Stimulated activated CD4-positive, alpha-beta T cell treated with anti-CD3 and anti-CD28 coated beads, TNF-alpha, amount 100 ng/mL, for 4 hours (primary cell): ENCODE results near the gene NCKIPSD.
"Not testable (repeated sequence)": the region's sequence is repeated elsewhere in the genome, so short reads cannot be mapped to it uniquely, and the experiment has no call there.

Experiments
- DNase-seq, 3 experiments: peaks; one replicate each; pipeline ENCODE4 v3.0.0-alpha.2; 2020; ENCODE audit warnings: low read depth in 3 of 3

The NCKIPSD gene

DNA sequence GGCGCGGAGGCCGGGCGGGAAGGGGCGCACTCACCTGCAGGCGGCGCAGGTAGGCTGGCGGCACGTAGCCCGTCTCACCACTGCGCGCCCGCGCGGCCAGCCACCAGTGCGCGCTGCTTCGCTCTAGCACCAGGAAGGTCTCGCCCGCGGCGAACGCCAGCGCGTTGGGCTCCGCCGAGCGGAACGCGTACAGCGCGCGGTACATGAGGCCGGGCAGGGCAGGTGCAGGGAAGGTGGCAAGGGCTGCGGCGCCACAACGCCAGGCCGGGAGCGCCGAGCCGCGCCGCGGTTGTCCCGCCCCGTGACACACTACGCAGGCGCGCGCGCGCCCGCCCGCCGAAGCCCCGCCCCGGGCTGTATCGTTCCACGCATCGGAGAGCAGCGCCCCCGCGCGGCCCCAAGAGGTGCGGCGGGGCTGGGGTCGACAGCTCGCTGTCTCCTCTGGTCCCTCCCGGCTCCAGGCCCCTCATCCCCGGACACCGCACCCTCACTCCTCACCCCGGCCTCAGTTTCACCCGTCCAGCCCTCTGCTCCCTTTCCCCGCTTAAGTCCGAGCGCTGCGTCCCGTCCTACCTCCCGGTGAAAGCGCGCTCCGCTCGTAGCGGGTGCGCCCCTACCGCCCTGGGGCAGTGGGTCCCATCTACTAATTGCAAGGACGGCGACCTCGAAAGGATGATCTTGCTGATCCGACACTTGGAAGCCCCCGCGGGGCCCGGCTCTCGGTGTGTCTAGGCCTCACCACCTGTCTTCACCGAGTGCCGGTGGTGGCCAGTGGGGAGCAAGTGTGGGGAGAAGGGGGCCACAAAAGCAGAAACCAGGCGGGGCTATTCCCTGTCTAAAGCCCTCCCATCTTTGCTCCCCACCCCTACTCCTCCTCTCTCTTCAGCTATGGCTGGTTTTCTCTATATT is at the start of gene NCKIPSD:
TSS of gene NCKIPSD (minus strand) at position 313 of the 909 bp plus-strand sequence. CDS start at position 205, 108 bp downstream.
- DNase-seq, result peak; percentile 83 to 93 (median 84)

DNA sequence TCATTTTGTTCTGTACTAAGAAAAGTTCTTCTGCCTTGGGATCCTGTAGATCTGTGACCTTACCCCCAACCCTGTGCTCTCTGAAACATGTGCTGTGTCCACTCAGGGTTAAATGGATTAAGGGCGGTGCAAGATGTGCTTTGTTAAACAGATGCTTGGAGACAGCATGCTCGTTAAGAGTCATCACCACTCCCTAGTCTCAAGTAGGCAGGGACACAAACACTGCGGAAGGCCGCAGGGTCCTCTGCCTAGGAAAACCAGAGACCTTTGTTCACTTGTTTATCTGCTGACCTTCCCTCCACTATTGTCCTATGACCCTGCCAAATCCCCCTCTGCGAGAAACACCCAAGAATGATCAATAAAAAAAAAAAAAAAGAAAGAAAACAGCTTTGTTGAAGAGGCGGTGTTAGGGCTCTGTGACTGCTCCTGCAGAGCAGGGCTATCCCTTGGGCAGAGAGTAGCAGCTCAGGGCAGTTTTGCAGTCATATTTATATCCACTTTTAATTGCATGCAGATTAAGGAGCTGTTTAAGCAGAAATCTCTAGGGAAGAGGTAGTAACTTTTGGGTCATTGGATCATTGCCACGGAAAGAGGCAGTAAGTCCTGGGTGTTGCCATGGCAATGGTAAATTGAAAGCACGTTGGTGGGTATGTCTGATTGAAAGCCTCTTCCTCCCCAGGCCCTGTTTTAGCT is 49.5 kb upstream of the NCKIPSD start:
- DNase-seq, result not testable (repeated sequence)

DNA sequence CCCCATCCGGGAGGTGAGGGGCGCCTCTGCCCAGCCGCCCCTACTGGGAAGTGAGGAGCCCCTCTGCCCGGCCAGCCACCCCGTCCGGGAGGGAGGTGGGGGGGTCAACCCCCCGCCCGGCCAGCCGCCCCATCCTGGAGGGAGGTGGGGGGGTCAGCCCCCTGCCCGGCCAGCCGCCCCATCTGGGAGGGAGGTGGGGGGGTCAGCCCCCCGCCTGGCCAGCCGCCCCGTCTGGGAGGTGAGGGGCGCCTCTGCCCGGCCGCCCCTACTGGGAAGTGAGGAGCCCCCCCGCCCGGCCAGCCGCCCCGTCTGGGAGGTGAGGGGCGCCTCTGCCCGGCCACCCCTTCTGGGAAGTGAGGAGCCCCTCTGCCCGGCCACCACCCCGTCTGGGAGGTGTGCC is 48.8 kb upstream of the NCKIPSD start:
- not testable (repeated sequence) for DNase-seq

DNA sequence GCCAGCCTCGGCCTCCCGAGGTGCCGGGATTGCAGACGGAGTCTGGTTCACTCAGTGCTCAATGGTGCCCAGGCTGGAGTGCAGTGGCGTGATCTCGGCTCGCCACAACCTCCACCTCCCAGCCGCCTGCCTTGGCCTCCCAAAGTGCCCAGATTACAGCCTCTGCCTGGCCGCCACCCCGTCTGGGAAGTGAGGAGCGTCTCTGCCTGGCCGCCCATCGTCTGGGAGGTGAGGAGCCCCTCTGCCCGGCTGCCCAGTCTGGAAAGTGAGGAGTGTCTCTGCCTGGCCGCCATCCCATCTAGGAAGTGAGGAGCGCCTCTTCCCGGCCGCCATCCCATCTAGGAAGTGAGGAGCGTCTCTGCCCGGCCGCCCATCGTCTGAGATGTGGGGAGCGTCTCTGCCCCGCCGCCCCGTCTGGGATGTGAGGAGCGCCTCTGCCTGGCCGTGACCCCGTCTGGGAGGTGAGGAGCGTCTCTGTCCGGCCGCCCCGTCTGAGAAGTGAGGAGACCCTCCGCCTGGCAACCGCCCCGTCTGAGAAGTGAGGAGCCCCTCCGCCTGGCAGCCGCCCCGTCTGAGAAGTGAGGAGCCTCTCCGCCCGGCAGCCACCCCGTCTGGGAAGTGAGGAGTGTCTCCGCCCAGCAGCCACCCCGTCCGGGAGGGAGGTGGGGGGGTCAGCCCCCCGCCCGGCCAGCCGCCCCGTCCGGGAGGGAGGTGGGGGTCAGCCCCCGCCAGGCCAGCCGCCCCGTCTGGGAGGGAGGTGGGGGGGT is 48.2 kb upstream of the NCKIPSD start:
- not testable (repeated sequence) for DNase-seq

DNA sequence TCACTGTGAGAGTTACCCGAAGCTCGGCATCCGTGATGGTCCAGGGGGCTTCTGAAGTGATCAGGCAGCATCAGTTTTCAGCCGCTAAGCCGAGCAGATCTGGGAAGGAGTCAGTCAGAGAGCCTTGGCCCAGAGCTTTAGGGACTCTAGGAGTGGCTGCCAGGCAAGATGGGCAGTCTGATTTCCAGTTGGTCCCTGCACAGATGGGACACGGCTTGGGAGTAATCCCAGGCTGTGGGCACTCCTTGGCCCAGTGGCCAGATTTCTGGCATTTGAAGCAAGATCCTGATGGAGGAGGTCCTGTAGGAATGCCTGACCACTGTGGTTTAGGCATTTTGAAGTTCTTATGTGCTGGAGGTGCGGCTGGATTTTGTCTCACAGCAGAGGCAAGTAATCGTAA is 41.8 kb upstream of the NCKIPSD start:
- DNase-seq, result no peak

DNA sequence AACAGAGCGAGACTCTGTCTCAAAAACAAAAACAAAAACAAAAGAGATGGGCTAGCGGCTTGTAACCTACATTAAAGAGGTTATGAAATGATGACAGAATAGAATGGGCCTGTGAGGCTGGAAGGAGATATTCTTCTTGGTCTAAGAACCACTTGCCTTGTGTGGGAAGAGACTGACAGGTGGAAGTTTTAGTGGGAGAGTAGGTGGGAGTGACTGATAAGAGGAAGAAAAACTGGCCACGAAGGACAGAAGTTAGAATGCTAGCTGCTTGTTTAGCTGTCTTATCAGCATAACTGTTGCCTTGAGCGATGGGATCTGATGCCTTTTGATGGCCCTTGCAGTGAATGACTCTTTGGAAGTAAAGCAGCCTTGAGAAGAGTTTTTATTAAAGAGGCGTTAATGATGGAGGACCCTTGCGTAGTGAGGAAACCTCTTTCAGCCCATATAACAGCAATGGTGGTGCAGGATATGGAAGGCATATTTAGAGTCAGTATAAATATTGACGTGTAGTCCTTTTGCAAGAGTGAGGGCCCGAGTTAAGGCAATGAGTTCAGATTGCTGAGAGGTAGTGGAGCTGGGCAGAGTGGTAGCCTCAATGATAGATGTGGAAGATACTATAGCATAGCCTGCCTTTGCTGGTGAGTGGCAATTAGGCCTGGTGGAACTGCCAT is 39.6 kb upstream of the NCKIPSD start:
- DNase-seq, result not testable (repeated sequence)

DNA sequence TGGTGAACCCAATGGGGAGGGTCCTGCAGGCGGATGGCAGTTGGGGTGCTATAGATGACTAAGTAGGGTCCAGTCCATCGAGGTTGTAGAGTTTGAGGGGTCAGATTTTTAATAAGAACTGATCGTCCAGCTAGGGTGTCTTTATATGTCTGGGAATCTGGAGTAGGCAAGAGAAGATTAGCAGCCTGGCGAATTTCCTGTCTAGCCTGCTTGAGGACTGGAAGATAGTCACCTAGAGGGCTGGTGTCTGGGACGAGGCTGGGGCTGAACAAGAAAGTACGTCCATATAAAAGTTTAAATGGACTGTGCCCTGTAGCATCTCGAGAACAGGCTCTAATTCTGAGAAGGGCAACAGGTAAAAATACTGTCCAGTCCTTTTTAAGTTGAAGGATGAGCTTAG is 38.0 kb upstream of the NCKIPSD start:
- DNase-seq, result no peak

DNA sequence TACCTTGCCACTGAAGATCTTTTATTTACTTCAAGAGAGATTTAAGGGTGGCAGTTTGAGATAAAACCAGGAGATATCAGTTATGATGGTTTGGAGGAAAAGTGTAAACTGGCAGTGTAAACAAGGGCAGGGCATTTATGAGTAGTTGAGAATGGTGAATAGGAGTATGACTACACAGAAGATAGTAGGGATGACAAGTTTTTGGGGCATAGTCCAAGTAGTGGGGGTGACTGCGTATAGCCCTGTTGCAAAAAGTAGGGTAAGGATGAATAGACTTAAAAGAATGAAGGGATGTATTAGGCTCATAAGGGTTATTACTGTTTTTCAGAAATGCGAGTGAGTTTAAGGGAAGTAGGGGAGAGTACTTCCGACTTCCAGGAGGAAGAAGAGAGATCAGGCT is 37.6 kb upstream of the NCKIPSD start:
- not testable (repeated sequence) for DNase-seq

DNA sequence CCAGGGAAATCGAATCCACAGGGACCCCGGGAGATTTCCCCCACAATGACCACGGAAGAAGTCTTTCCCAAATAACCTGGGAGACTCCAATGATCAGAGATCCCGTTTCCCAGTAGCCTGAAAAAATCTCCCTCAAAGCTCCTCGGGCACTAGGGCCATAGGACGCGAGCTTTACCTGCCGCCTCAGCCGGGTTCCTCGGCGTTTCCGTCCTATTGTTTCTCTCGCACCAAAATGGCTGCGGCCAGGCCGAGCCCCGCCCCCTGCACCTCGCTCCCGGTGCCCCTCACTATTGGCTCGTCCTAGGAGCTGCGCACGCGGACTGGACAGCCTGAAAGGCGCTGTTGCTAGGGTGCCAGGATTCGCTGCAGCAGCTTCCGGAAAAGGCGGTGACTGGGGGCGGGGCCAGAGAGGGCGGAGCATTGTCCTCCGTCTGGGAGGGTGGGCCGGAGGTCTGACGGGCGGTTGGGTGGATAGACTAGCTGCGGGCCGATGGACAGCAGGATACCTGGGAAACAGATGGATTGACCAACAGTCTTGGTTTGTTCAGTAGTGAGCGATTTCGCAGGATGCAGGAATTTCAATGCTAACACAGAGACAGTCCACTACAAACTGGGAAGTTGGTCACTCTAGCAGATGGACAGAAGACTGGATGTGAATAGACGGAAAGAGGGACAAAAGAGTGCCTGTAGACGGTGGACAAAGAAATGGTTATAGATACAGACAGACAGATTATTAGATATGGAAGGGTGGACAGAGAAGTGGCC is 31.4 kb upstream of the NCKIPSD start, which contains the start of gene IP6K2:
TSS of gene IP6K2 (minus strand) at position 240 of the 765 bp plus-strand sequence. CDS start 21,930 bp downstream, outside the sequence.
- peak; percentile 96 to 98 (median 97) for DNase-seq

DNA sequence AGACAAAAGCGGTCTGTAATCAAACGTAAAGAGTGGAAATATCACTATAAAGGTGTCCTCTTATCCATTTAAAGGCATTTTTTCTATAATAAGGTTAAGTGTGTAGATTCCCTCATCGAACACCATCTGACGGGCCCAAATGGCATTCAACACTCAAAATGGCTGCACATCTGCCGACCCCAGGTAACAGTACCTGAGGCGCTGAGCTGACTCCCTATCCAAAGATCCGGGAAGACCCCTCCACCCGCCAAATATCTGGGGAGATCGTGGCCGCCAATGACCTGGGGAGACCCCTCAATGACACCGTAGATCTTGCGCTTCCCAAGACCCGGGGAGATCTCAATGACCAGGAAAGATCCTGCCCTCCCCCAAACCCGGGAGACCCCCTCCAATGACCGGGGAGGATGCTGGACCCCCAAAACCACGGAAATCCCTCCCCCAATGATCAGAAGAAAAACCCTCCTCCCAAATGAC is 30.8 kb upstream of the NCKIPSD start:
- DNase-seq, result peak in 1 of 3 experiments; percentile 14

DNA sequence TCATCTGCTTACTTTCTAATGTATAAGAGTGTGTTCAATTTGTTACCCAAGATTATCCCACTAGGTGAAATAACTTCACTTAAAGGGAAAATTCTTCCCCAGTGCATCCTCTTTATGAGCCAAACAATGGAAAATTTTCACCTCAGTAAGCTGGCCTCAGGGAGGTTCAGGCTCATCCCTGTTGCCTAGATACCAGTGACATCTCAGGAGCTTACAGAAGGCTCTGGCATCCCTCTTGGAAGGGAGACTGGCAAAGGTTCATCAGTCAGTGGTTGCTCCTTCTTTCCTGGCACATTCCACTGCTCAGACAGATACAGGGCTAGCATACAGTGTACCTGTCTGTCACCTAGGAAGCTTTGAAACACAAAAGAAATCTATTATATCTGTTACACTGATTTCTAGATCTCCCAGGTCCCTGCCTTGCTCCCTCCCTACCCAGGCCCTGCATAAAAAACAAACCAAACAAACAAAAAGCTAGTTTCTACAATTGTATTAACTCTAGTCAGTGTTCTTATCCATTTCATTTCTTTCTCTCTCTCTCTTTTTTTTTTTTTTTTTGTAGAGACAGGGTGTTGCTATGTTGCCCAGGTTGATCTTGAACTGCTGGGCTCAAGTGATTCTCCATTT is 29.6 kb upstream of the NCKIPSD start:
- no peak for DNase-seq

DNA sequence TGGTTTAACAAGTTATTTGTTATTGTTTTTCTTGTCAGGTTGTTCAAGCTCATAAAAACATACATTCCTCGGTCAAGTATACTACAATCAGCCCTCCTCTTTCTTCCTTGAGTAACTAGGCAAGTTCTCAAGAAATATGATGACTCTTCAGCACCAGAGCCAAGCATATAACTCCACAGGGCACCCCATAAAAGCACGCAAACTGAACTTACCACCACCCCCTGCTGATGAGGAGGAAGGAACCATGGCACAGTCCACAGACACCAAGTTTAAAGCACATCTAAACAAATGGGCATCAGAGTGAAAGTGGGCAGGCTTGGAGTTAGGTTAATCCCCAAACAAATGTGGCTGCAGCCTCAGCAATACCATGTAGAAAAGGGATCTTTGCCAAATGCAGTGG is 26.0 kb upstream of the NCKIPSD start:
- no peak for DNase-seq

DNA sequence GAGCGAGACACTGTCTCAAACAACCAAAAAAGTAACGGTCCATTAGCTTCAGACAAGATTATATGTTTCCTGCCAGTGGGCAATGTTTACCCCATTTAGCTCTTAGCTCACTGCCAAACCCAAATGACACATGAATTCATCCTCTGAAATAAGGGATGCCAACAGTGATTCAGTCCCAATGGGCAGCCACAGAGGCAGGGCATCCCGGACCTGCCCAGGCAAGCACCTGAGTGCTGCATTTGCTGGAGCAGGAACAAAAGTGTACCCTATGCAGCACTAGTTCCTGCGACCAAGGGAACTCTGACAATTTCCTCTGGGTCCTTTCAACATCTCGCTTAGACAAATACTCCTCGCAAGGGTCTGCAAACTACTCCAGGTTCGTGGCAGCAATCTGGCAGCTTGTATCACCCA is 23.3 kb upstream of the NCKIPSD start:
- no peak for DNase-seq

DNA sequence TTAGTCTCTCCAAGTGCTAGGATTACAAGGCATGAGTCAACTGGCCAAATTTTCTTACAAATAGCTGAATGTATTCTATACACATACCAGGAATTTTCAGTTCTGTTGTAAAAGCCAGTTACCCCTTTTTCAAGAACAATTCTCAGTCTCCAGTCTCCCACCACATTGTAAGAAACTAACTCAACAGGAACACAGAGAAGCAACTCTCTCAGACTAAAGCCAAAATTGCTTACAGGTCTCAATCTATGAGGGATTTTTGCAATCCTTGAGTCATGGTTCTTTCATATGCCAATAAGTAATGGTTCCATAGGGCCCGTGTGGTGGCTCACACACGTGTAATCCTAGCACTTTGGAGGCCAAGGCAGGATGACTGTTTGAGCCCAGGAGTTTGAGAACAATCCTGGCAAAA is 22.8 kb upstream of the NCKIPSD start:
- DNase-seq, result no peak

DNA sequence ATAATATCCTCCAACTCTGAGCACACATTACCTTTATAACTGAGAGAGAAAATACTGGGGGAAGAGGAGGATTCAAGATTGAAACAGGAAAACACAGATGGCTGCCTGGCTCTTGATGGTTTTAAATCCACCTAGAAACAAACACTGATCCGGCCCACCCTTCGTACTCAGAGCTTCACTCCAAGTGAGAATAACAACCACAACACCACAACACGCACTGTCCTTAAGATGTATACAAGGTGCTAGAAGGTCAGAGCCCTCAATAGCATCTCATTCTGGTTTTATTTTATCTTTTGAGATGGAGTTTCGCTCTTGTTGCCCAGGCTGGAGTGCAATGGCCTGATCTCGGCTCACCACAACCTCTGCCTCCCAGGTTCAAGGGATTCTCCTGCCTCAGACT is 21.4 kb upstream of the NCKIPSD start:
- no peak for DNase-seq

DNA sequence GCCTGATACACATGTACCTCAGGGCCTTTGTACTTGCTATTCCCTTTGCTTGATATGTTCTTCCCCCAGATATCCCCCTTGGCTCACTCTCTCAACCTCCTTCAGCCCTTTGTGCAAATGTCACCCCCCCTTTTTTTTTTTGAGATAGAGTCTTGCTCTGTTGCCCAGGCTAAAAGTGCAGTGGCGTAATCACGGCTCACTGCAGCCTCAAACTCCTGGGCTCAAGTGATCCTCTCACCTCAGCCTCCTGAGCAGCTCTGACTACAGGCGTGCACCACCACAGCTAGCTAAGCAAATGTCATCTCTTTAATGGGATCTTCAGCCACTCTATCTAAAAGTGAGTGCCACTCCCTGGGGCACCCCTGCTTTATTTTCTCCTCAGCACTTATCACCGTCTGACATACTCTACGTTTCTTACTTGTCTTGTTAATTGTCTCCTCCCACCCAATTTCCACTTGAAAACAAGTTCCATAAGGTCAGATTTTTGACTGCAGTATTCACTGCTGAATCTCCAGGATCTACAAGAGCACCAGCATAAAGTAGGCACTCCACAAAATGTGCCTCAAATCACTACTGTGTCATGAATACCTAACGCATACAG is 16.7 kb upstream of the NCKIPSD start:
- DNase-seq, result no peak

DNA sequence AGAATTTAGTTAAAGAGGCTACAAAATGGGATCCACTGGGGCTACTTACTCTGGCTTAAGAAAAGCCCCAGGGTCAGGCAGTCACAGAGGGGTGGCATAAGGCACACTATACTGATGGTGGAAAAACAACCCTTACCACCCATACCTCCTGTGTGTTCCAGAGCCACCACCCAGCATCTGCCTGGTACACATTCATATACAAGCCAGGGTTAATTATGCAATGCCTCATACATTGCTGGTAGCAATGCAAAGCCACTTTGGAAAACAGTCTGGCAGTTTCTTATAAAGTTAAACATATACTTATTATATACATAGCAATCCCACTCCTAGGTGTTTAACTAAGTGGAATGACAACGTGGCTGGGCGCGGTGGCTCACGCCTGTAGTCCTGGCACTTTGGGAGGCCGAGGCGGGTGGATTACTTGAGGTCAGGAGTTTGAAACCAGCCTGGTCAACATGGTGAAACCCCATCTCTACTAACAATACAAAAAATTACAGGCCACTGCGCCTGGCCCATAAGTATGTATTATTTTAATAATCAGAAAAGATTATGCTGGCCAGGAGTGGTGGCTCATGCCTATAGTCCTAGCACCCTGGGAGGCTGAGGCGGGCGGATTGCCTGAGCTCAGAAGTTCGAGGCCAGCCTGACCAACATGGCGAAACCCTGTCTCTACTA is 15.2 kb upstream of the NCKIPSD start:
- no peak for DNase-seq

DNA sequence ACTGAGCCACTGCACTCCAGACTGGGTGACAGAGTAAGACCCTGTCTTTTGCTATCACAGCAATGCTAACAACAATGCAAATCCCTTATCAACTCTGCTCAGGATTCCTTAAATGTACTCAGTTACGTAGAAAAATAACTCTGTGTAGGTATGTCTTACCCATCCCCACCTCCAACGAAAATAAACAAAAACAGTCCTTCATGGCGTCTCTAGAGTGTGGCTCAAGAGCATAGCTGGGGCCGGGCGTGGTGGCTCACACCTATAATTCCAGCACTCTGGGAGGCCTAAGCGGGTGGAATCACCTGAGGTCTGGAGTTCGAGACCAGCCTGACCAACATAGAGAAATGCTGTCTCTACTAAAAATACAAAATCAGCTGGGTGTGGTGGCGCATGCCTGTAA is 13.2 kb upstream of the NCKIPSD start:
- DNase-seq, result no peak

DNA sequence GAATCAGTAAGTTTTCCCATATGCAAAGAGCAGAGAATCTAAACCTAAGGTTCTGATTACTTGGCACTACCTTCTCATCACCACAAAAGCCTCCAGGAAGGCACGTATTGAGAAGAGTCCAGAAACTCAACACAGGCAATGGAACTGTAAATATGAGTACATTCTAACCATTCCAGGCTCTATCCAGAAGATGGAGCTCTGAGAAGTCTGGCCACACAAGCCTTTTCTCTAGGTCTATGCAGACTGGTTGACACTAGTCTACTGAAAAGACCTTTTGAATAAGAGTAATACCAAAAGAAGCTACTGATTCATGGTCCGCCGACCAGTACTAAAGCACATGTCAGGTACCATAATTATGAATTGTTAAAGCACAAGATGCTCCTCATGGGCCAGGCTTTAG is 12.2 kb upstream of the NCKIPSD start:
- no peak for DNase-seq
